GM06990 (cell line): ENCODE results near the gene IL2.

ENCODE experiments used
- DNase-seq: peaks from one replicate; pipeline ENCODE4 v3.0.0-alpha.2; 2011; ENCODE audit not compliant: insufficient read length; ENCODE audit errors: extremely low read depth
- H3K27me3 ChIP-seq: replicated peaks from 2 replicates; pipeline ENCODE4 v1.6.0; 2011; ENCODE audit warnings: low read length; ENCODE audit not compliant: control insufficient read depth, insufficient read depth
- H3K36me3 ChIP-seq: 2 replicates; pipeline ENCODE4 v1.5.1; 2011; ENCODE audit warnings: low read length; ENCODE audit not compliant: control insufficient read depth, insufficient read depth
- H3K4me3 ChIP-seq: replicated peaks from 2 replicates; pipeline ENCODE4 v1.5.1; 2011; ENCODE audit warnings: low read depth, mild to moderate bottlenecking, control low read depth, low read length
- CTCF ChIP-seq: IDR thresholded peaks from 2 replicates; pipeline ENCODE4 v1.5.1; 2011; ENCODE audit warnings: low read length, control low read depth, mild to moderate bottlenecking, inconsistent platforms; ENCODE audit not compliant: insufficient read depth, poor library complexity, severe bottlenecking

IL2 gene

GRCh38 chr4:122475233-122475632, 18.7 kb upstream of the IL2 start:
- H3K4me3 ChIP-seq = no peak overlapping the region

GRCh38 chr4:122469457-122469856, 12.9 kb upstream of the IL2 start:
- Histone ChIP-seq H3K27me3 (no peaks in the 10 kb centered on the region; the same call in 1 of the 2 replicates), H3K36me3 (no peaks in the 10 kb centered on the region), H3K4me3 (no peak overlapping the region)
- no peak for DNase-seq
- no peak for TF ChIP-seq CTCF

More at GRCh38 chr4:122475233-122475632, 18.7 kb upstream of the IL2 start:
- H3K27me3 ChIP-seq = no peaks in the 10 kb centered on the region
- no peak for TF ChIP-seq CTCF
- DNase-seq = no peak
- H3K36me3 ChIP-seq = no peaks in the 10 kb centered on the region

- Histone ChIP-seq H3K36me3 (no peaks in the 10 kb centered on the region), H3K4me3 (peak overlapping the region; percentile 3; the same call in 1 of the 2 replicates), H3K27me3 (no peaks in the 10 kb centered on the region)
- TF ChIP-seq CTCF = no peak
- DNase-seq = peak; percentile 9
Measured at GRCh38 chr4:122458625-122459024, 2.1 kb upstream of the IL2 start.

- DNase-seq = no peak
- H3K4me3 ChIP-seq = no peak overlapping the region
- no peaks in the 10 kb centered on the region for H3K36me3 ChIP-seq
- no peaks in the 10 kb centered on the region for H3K27me3 ChIP-seq
- TF ChIP-seq CTCF = no peak
Measured at GRCh38 chr4:122453384-122453995, 3.0 kb downstream of the IL2 start.

- no peak for DNase-seq
Measured at GRCh38 chr4:122450847-122451246, 5.7 kb downstream of the IL2 start.

More at GRCh38 chr4:122450847-122451246, 5.7 kb downstream of the IL2 start:
- TF ChIP-seq CTCF = peak; percentile 38
- Histone ChIP-seq H3K36me3 (no peaks in the 10 kb centered on the region), H3K27me3 (no peaks in the 10 kb centered on the region), H3K4me3 (no peak overlapping the region)
